GM12891 (cell line): Measurements from ENCODE around the gene KCNH1.

Experiments used
- POLR2A ChIP-seq: IDR thresholded peaks from 2 replicates; pipeline ENCODE4 v1.6.1; 2011; ENCODE audit warnings: low read depth, low read length, control low read depth
- POLR2AphosphoS5 ChIP-seq: IDR thresholded peaks from 2 replicates; pipeline ENCODE4 v1.6.1; 2011; ENCODE audit warnings: low read depth, low read length, control low read depth
- TAF1 ChIP-seq: IDR thresholded peaks from 2 replicates; pipeline ENCODE4 v1.6.1; 2011; ENCODE audit warnings: low read depth, low read length, control low read depth

DNA sequence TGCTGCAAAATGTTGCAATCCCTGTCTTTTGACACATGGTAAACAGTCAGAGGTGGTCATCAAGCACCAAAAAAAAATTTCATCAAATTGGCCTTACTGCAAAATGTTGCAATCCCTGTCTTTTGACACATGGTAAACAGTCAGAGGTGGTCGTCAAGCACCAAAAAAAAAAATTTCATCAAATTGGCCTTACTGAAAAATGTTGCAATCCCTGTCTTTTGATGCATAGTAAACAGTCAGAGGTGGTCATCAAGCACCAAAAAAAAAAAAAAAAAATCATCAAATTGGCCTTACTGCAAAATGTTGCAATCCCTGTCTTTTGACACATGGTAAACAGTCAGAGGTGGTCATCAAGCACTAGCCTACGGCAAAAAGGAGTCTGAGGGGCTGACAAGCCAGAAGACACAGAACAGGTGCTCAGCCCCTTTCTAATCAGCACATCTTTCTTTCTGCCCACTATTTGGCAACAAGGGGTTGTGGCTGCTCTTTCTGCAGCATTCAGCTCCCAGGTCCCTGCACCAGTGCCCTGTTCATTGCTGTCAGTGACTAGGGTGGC, 223.8 kb downstream of the KCNH1 start:
- no peak for TF ChIP-seq POLR2A
- TF ChIP-seq POLR2AphosphoS5, result no peak
- no peak for TF ChIP-seq TAF1
